Stimulated activated CD4-positive, alpha-beta T cell treated with anti-CD3 and anti-CD28 coated beads, Interleukin-15, amount 100 ng/mL, for 1 hour (primary cell): ENCODE measurements around the gene RAET1L.
"Not testable (repeated sequence)": the region's sequence is repeated elsewhere in the genome, so short reads cannot be mapped to it uniquely, and the experiment has no call there.

Source experiments
- DNase-seq, 2 donors: peaks; one replicate each; pipeline ENCODE4 v3.0.0-alpha.2; 2020; ENCODE audit warnings: low read depth in 1 of 2, low spot score in 1 of 2

The RAET1L gene

GRCh38 chr6:150017186-150017521, 8.2 kb downstream of the RAET1L start:
- not testable (repeated sequence) for DNase-seq

GRCh38 chr6:150016324-150017185, 8.8 kb downstream of the RAET1L start:
- DNase-seq: no peak

- DNase-seq: not testable (repeated sequence)
These were observed 9.9 kb downstream of the RAET1L start for GRCh38 chr6:150015281-150016001.

- not testable (repeated sequence) for DNase-seq
These were observed 10.6 kb downstream of the RAET1L start for GRCh38 chr6:150014623-150015280.

GRCh38 chr6:150013785-150014622, 11.3 kb downstream of the RAET1L start:
- DNase-seq: not testable (repeated sequence)

GRCh38 chr6:150012846-150013784, 12.2 kb downstream of the RAET1L start:
- DNase-seq: not testable (repeated sequence)

- DNase-seq: no peak
These were observed 16.7 kb downstream of the RAET1L start for GRCh38 chr6:150008588-150008987.

- DNase-seq: no peak
These were observed 18.3 kb downstream of the RAET1L start for GRCh38 chr6:150006961-150007464.

- no peak for DNase-seq
These were observed 19.3 kb downstream of the RAET1L start for GRCh38 chr6:150005761-150006651.

- peak; percentile 77 to 79 for DNase-seq
These were observed 20.3 kb downstream of the RAET1L start for GRCh38 chr6:150004783-150005717.

GRCh38 chr6:150004101-150004782, 21.1 kb downstream of the RAET1L start:
- no peak for DNase-seq

- DNase-seq: not testable (repeated sequence)
These were observed 21.7 kb downstream of the RAET1L start for GRCh38 chr6:150003599-150003998.

GRCh38 chr6:150002710-150003109, 22.6 kb downstream of the RAET1L start:
- DNase-seq: no peak

GRCh38 chr6:150001295-150002008, 23.9 kb downstream of the RAET1L start:
- no peak for DNase-seq

- no peak for DNase-seq
These were observed 25.7 kb downstream of the RAET1L start for GRCh38 chr6:149999636-150000035.

GRCh38 chr6:149995971-149996370, 29.4 kb downstream of the RAET1L start:
- DNase-seq: no peak
